Right ventricle myocardium inferior (tissue), 1 donor: ENCODE data around the gene NLE1. TPM values are rescaled to one million over a fixed set of nuclear protein-coding genes. Genes with fewer than 3 reads are reported as not detected.
"Not testable (repeated sequence)": the region's sequence is repeated elsewhere in the genome, so short reads cannot be mapped to it uniquely, and the experiment has no call there.

Experiments used
- ATAC-seq: fragments of 200-7000 bp; cut with Tn5 transposase; one replicate; pipeline ENCODE4 v1.9.1; 2020; ENCODE audit warnings: mild to moderate bottlenecking, moderate library complexity
- DNase-seq: peaks from one replicate; pipeline ENCODE4 v3.0.0; 2021; ENCODE audit errors: missing footprints
- intact Hi-C: fragments of 100-400 bp; cut with DNase I; formaldehyde crosslinking; loops from one replicate; pipeline ENCODE4 v1.11.0; 2022
- total RNA-seq: library from RNA; stranded (reverse); fragmentation: NEBNext Ultra II Directional; extraction: Animal tissue kit (Norgen Biotek cat#: 25700); gene quantifications from one replicate; pipeline ENCODE4 v1.2.1, GENCODE V29; 2021
- donor health status: DM: no; HTN: yes; CAD: no; lungs with severe emphysema.

NLE1 gene
- total RNA-seq, 1 donor from 2014 or later: 3.1 TPM

GRCh38 chr17:35135322-35135721, 6.8 kb downstream of the NLE1 start:
- intact Hi-C loops: no loop called here
- DNase-seq (no peak), ATAC-seq (no peak)

GRCh38 chr17:35132816-35133550, 9.1 kb downstream of the NLE1 start:
- DNase-seq (no peak), ATAC-seq (no peak)
- intact Hi-C loops: no loop called here

GRCh38 chr17:35132099-35132498, 10.0 kb downstream of the NLE1 start:
- DNase-seq (no peak), ATAC-seq (no peak)
- intact Hi-C loops: no loop called here

GRCh38 chr17:35130392-35130791, 11.7 kb downstream of the NLE1 start:
- no peak for DNase-seq
- intact Hi-C loops: no loop called here
- no peak for ATAC-seq

- intact Hi-C loops: no loop called here
- DNase-seq (no peak), ATAC-seq (no peak)
Measured at GRCh38 chr17:35129973-35130351, 12.1 kb downstream of the NLE1 start.

GRCh38 chr17:35129154-35129972, 12.7 kb downstream of the NLE1 start:
- no peak for ATAC-seq
- intact Hi-C loops: no loop called here
- DNase-seq: no peak

GRCh38 chr17:35127751-35128514, 14.2 kb downstream of the NLE1 start:
- DNase-seq: no peak
- intact Hi-C loops: no loop called here
- ATAC-seq: peak; percentile 92

GRCh38 chr17:35121315-35121714, 20.8 kb downstream of the NLE1 start, which contains the start of gene FNDC8:
TSS of gene FNDC8 (plus strand) at chr17:35121615. CDS start at chr17:35121694, 79 bp downstream.
- intact Hi-C loops: no loop called here
- no peak for ATAC-seq
- DNase-seq: no peak

- intact Hi-C loops: loop anchor here (1.0 to 2.0 kb wide), 3 partner anchors 122 to 699 kb away; no protein-coding TSS in a partner anchor
- ATAC-seq (peak; percentile 97), DNase-seq (peak; percentile 89)
Measured at GRCh38 chr17:35119370-35120165, 22.5 kb downstream of the NLE1 start, which contains the start of gene RAD51D. TSS of gene RAD51D (minus strand) at chr17:35119860. CDS start at chr17:35119613, 247 bp downstream.

- ATAC-seq: no peak
- intact Hi-C loops: loop anchor here (2.0 kb wide), 1 partner anchor 575 kb away; no protein-coding TSS in a partner anchor
- no peak for DNase-seq
Measured at GRCh38 chr17:35117984-35118383, 24.1 kb downstream of the NLE1 start.

- DNase-seq (no peak), ATAC-seq (no peak)
- intact Hi-C loops: no loop called here
Measured at GRCh38 chr17:35116845-35117244, 25.3 kb downstream of the NLE1 start.

- intact Hi-C loops, DNase-seq, ATAC-seq: not testable (repeated sequence)
Measured at GRCh38 chr17:35110791-35111190, 31.3 kb downstream of the NLE1 start.

- DNase-seq (no peak), ATAC-seq (no peak)
- intact Hi-C loops: no loop called here
Measured at GRCh38 chr17:35104844-35105450, 37.2 kb downstream of the NLE1 start.

GRCh38 chr17:35103271-35103670, 38.8 kb downstream of the NLE1 start:
- intact Hi-C loops: no loop called here

GRCh38 chr17:35101725-35102124, 40.4 kb downstream of the NLE1 start:
- ATAC-seq (no peak), DNase-seq (no peak)
- intact Hi-C loops: no loop called here

More at GRCh38 chr17:35103271-35103670, 38.8 kb downstream of the NLE1 start:
- ATAC-seq (no peak), DNase-seq (no peak)

GRCh38 chr17:35101036-35101435, 41.1 kb downstream of the NLE1 start:
- intact Hi-C loops: no loop called here
- no peak for DNase-seq
- ATAC-seq: no peak

GRCh38 chr17:35099908-35100307, 42.2 kb downstream of the NLE1 start:
- intact Hi-C loops: no loop called here
- DNase-seq: no peak
- no peak for ATAC-seq

GRCh38 chr17:35097776-35098175, 44.3 kb downstream of the NLE1 start:
- ATAC-seq (no peak), DNase-seq (no peak)
- intact Hi-C loops: no loop called here
